Liver (tissue), 9 donors: ENCODE measurements around the gene ARHGAP21. TPM values are rescaled to one million over a fixed set of nuclear protein-coding genes. Genes with fewer than 3 reads are reported as not detected.

Experiments
- DNase-seq: peaks from one replicate; pipeline ENCODE4 v3.0.0-alpha.2; 2017; ENCODE audit warnings: low spot score
- H3K27ac ChIP-seq, 2 donors: one replicate each; pipeline ENCODE4 v1.7.0; 2013; ENCODE audit warnings: inconsistent platforms in 2 of 2, low read length in 2 of 2, control low read depth in 1 of 2, low read depth in 1 of 2, mild to moderate bottlenecking in 1 of 2
- H3K27me3 ChIP-seq, 4 donors: one replicate each; pipeline versions ENCODE4 v1.6.1 to v1.7.0; 2013; ENCODE audit warnings: low read length in 3 of 4, inconsistent platforms in 1 of 4, mild to moderate bottlenecking in 1 of 4, moderate library complexity in 1 of 4; ENCODE audit not compliant: control insufficient read depth in 4 of 4, insufficient read depth in 4 of 4
- H3K36me3 ChIP-seq, 4 donors: one replicate each; pipeline versions ENCODE4 v1.6.1 to v1.7.0; 2013; ENCODE audit warnings: low read length in 3 of 4, mild to moderate bottlenecking in 3 of 4, low read depth in 1 of 4, moderate library complexity in 1 of 4; ENCODE audit not compliant: control insufficient read depth in 4 of 4, insufficient read depth in 3 of 4
- H3K4me1 ChIP-seq, 4 donors: one replicate each; pipeline versions ENCODE4 v1.6.1 to v1.7.0; 2013; ENCODE audit warnings: low read length in 3 of 4, mild to moderate bottlenecking in 3 of 4, moderate library complexity in 1 of 4; ENCODE audit not compliant: control insufficient read depth in 4 of 4, insufficient read depth in 4 of 4
- H3K4me3 ChIP-seq, 3 donors: one replicate each; pipeline versions ENCODE4 v1.6.1 to v1.7.0; 2013; ENCODE audit warnings: low read length in 3 of 3, control low read depth in 1 of 3, low read depth in 1 of 3, mild to moderate bottlenecking in 1 of 3
- H3K9ac ChIP-seq, 2 donors: one replicate each; pipeline ENCODE4 v1.7.0; 2013; ENCODE audit warnings: low read length in 2 of 2, mild to moderate bottlenecking in 2 of 2, moderate library complexity in 2 of 2, control low read depth in 1 of 2, low read depth in 1 of 2
- H3K9me3 ChIP-seq, 4 donors: one replicate each; pipeline versions ENCODE4 v1.6.1 to v1.7.0; 2013; ENCODE audit warnings: low read length in 3 of 4; ENCODE audit not compliant: control insufficient read depth in 4 of 4
- EGR1 ChIP-seq, 2 donors: IDR thresholded peaks; 2 replicates each; pipeline ENCODE4 v1.6.1; 2016 to 2018; ENCODE audit warnings: antibody characterized with exemption in 2 of 2, low read depth in 2 of 2
- FOXA1 ChIP-seq: IDR thresholded peaks from 2 replicates; pipeline ENCODE4 v1.6.1; 2016; ENCODE audit warnings: antibody characterized with exemption
- FOXA2 ChIP-seq: IDR thresholded peaks from 2 replicates; pipeline ENCODE4 v1.6.1; 2016; ENCODE audit warnings: antibody characterized with exemption
- GABPA ChIP-seq, 2 donors: IDR thresholded peaks in 1 of 2; conservative IDR thresholded peaks in 1 of 2; 2 replicates each; pipeline ENCODE4 v1.6.1; 2016; ENCODE audit warnings: antibody characterized with exemption in 2 of 2, mild to moderate bottlenecking in 1 of 2, moderate library complexity in 1 of 2
- HNF4G ChIP-seq: IDR thresholded peaks from 2 replicates; pipeline ENCODE4 v1.6.1; 2016; ENCODE audit warnings: antibody characterized with exemption
- JUND ChIP-seq, 2 donors: IDR thresholded peaks; 2 replicates each; pipeline ENCODE4 v1.6.1; 2016; ENCODE audit warnings: antibody characterized with exemption in 2 of 2
- NR2F2 ChIP-seq: IDR thresholded peaks from 2 replicates; pipeline ENCODE4 v1.6.1; 2016; ENCODE audit warnings: antibody characterized with exemption
- RAD21 ChIP-seq, 2 donors: IDR thresholded peaks; 2 replicates each; pipeline ENCODE4 v1.6.1; 2016; ENCODE audit warnings: antibody characterized with exemption in 2 of 2, mild to moderate bottlenecking in 2 of 2
- RXRA ChIP-seq, 2 donors: IDR thresholded peaks; 2 replicates each; pipeline ENCODE4 v1.6.1; 2017 to 2018; ENCODE audit warnings: antibody characterized with exemption in 2 of 2, mild to moderate bottlenecking in 1 of 2
- SP1 ChIP-seq: IDR thresholded peaks from 2 replicates; pipeline ENCODE4 v1.6.1; 2018; ENCODE audit warnings: antibody characterized with exemption, mild to moderate bottlenecking
- TAF1 ChIP-seq: conservative IDR thresholded peaks from 2 replicates; pipeline ENCODE4 v1.6.1; 2016; ENCODE audit warnings: antibody characterized with exemption, mild to moderate bottlenecking
- WGBS: extraction: QIAGEN DNeasy Blood & Tissue Kit; methylation state at CpG from one replicate; pipeline ENCODE4 v1.1.7; 2013; 5-methylcytosine and 5-hydroxymethylcytosine counted together
- polyA plus RNA-seq, 2 donors: library from polyadenylated mRNA; stranded (reverse) in 1 of 2; unstranded in 1 of 2; fragments of 200-250 nt in 1 of 2; fragments of >200 nt in 1 of 2; fragmentation: Nextera tagmentation in 1 of 2; extraction: Ambion mirVana in 1 of 2; gene quantifications; one replicate each; pipeline versions ENCODE4 v1.2.1 to v1.2.3, GENCODE V29; 2013 to 2015
- total RNA-seq, 2 donors: library from RNA; depleted of rRNA; stranded (reverse); fragments of >200 nt; gene quantifications; one replicate each; pipeline ENCODE4 v1.2.3, GENCODE V29; 2014
- TF ChIP-seq, protein P1 (sequence below): IDR thresholded peaks from 2 replicates; pipeline ENCODE4 v1.6.1; 2016; ENCODE audit warnings: antibody characterized with exemption
- TF ChIP-seq, protein P2 (sequence below): fragments of 150-350 bp; IDR thresholded peaks from 2 replicates; pipeline ENCODE4 v1.5.1; 2017; ENCODE audit warnings: improper control_type of control experiment, low read depth, low read length; ENCODE audit not compliant: missing input control
- TF ChIP-seq, protein P3 (sequence below): IDR thresholded peaks from 2 replicates; pipeline ENCODE4 v1.6.1; 2016; ENCODE audit warnings: antibody characterized with exemption, mild to moderate bottlenecking
- TF ChIP-seq, protein P4 (sequence below): IDR thresholded peaks from 2 replicates; pipeline ENCODE4 v1.6.1; 2016; ENCODE audit warnings: antibody characterized with exemption
- TF ChIP-seq, protein P5 (sequence below): IDR thresholded peaks from 2 replicates; pipeline ENCODE4 v1.6.1; 2016; ENCODE audit warnings: antibody characterized with exemption
- donor health status: healthy.
- donor health status: healthy.
- donor health status: healthy.
- donor health status: healthy.
- donor health status: healthy.

The ARHGAP21 gene
- total and polyA plus RNA-seq, 4 donors: 7.8 to 30.6 (median 15.7) TPM

DNA sequence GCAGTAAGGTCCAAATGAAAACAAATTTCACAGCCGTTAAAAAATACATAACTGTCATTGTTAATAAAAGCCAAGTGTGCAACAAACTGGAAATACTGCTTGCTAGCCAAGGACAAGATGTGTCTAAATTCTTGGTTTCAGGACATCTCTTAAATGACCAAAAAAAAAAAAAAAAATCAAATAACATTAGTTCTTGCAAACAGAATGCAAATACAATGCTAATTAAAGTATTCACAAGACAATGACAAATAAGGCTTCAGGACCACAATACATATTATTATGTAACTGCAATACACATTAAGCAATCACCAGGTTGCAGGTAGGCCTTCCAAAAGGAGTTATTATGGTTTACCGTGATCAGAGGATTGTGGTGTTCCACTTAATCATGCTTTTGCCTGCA lies 3.6 kb downstream of the ARHGAP21 start:
- 17% methylated on average over 2 of the region's 2 CpGs for WGBS
- peak overlapping the region in 2 of 3 donors; percentile 18 to 96 for H3K4me3 ChIP-seq
- no peak for DNase-seq
- no peak overlapping the region for H3K9ac ChIP-seq
- H3K27me3 ChIP-seq: no peaks in the 10 kb centered on the region
- H3K4me1 ChIP-seq: peaks cover 6 to 40% (median 30%) of the 10 kb centered on the region in 4 donors
- no peaks in the 10 kb centered on the region for H3K9me3 ChIP-seq
- no peaks in the 10 kb centered on the region for H3K36me3 ChIP-seq
- no peak overlapping the region for H3K27ac ChIP-seq
- TF ChIP-seq FOXA2 (no peak), RAD21 (IDR thresholded peaks at IDR 0.05) (peak in 1 of 2 donors; percentile 18)

DNA sequence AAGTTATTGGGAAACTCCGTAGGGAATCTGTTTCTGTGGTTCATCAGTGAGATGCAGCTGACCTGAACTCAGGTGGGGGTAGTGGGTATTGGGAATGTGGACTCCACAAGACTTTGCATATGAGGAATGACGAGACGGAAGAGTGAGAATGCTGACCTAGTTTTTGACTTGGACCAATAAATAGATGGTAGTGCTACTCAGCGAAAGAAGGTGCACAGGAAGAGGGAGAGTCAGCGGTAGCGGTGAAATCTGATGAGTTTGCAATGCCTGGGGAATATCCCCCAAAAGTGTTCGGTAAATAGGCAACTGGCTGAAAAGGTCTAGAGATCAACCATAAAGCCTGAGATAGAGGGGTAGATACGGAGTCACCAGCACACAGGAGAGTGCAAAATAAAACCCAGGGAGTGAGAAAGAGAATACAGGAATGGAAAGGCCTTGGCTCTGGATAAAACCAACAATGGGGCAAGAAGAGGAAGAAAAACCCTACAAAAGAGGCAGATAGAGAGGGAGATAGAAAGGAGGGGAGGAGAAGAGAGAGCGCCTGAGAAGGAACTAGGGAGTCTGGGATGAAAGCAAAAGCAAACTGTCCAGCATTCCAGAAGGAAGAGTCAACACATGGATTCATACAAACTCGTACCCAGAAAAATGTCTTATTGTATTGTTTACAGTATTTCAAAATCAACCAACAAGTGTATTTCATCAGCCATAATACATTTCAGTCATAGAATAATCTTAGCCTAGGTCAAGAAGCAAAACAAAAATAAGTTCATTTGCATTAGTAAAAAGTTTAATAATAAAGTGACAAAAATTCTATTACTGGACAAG lies 5.4 kb downstream of the ARHGAP21 start:
- 89% methylated on average over 10 of the region's 10 CpGs for WGBS
- H3K9ac ChIP-seq: no peak overlapping the region
- no peaks in the 10 kb centered on the region for H3K9me3 ChIP-seq
- H3K36me3 ChIP-seq: no peaks in the 10 kb centered on the region
- DNase-seq: no peak
- no peak overlapping the region for H3K4me3 ChIP-seq
- no peak overlapping the region for H3K27ac ChIP-seq
- peaks cover 6 to 38% (median 30%) of the 10 kb centered on the region in 4 donors for H3K4me1 ChIP-seq
- no peaks in the 10 kb centered on the region for H3K27me3 ChIP-seq
- no peak for TF ChIP-seq EGR1 (IDR thresholded peaks at IDR 0.05; ENCODE audit: low read depth in 2 of 2)
- no peak for TF ChIP-seq GABPA (IDR thresholded peaks at IDR 0.05 in 1 of 2, conservative IDR thresholded peaks at IDR 0.05 in 1 of 2)
- TF ChIP-seq, protein P1, sequence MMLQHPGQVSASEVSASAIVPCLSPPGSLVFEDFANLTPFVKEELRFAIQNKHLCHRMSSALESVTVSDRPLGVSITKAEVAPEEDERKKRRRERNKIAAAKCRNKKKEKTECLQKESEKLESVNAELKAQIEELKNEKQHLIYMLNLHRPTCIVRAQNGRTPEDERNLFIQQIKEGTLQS: no peak
- TF ChIP-seq, protein P2, sequence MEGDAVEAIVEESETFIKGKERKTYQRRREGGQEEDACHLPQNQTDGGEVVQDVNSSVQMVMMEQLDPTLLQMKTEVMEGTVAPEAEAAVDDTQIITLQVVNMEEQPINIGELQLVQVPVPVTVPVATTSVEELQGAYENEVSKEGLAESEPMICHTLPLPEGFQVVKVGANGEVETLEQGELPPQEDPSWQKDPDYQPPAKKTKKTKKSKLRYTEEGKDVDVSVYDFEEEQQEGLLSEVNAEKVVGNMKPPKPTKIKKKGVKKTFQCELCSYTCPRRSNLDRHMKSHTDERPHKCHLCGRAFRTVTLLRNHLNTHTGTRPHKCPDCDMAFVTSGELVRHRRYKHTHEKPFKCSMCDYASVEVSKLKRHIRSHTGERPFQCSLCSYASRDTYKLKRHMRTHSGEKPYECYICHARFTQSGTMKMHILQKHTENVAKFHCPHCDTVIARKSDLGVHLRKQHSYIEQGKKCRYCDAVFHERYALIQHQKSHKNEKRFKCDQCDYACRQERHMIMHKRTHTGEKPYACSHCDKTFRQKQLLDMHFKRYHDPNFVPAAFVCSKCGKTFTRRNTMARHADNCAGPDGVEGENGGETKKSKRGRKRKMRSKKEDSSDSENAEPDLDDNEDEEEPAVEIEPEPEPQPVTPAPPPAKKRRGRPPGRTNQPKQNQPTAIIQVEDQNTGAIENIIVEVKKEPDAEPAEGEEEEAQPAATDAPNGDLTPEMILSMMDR: no peak
- TF ChIP-seq, protein P3, sequence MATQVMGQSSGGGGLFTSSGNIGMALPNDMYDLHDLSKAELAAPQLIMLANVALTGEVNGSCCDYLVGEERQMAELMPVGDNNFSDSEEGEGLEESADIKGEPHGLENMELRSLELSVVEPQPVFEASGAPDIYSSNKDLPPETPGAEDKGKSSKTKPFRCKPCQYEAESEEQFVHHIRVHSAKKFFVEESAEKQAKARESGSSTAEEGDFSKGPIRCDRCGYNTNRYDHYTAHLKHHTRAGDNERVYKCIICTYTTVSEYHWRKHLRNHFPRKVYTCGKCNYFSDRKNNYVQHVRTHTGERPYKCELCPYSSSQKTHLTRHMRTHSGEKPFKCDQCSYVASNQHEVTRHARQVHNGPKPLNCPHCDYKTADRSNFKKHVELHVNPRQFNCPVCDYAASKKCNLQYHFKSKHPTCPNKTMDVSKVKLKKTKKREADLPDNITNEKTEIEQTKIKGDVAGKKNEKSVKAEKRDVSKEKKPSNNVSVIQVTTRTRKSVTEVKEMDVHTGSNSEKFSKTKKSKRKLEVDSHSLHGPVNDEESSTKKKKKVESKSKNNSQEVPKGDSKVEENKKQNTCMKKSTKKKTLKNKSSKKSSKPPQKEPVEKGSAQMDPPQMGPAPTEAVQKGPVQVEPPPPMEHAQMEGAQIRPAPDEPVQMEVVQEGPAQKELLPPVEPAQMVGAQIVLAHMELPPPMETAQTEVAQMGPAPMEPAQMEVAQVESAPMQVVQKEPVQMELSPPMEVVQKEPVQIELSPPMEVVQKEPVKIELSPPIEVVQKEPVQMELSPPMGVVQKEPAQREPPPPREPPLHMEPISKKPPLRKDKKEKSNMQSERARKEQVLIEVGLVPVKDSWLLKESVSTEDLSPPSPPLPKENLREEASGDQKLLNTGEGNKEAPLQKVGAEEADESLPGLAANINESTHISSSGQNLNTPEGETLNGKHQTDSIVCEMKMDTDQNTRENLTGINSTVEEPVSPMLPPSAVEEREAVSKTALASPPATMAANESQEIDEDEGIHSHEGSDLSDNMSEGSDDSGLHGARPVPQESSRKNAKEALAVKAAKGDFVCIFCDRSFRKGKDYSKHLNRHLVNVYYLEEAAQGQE: no peak
- TF ChIP-seq, protein P4, sequence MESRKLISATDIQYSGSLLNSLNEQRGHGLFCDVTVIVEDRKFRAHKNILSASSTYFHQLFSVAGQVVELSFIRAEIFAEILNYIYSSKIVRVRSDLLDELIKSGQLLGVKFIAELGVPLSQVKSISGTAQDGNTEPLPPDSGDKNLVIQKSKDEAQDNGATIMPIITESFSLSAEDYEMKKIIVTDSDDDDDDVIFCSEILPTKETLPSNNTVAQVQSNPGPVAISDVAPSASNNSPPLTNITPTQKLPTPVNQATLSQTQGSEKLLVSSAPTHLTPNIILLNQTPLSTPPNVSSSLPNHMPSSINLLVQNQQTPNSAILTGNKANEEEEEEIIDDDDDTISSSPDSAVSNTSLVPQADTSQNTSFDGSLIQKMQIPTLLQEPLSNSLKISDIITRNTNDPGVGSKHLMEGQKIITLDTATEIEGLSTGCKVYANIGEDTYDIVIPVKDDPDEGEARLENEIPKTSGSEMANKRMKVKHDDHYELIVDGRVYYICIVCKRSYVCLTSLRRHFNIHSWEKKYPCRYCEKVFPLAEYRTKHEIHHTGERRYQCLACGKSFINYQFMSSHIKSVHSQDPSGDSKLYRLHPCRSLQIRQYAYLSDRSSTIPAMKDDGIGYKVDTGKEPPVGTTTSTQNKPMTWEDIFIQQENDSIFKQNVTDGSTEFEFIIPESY: no peak
- TF ChIP-seq FOXA1: no peak
- no peak for TF ChIP-seq JUND (IDR thresholded peaks at IDR 0.05)
- no peak for TF ChIP-seq TAF1
- TF ChIP-seq NR2F2: no peak
- TF ChIP-seq SP1: no peak
- TF ChIP-seq FOXA2: no peak
- TF ChIP-seq HNF4G: no peak
- TF ChIP-seq, protein P5, sequence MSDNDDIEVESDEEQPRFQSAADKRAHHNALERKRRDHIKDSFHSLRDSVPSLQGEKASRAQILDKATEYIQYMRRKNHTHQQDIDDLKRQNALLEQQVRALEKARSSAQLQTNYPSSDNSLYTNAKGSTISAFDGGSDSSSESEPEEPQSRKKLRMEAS: no peak
- TF ChIP-seq RXRA (IDR thresholded peaks at IDR 0.05): no peak
